Ascending aorta (tissue), 2 donors: ENCODE data around the gene MYLK2. TPM values are rescaled to one million over a fixed set of nuclear protein-coding genes. Genes with fewer than 3 reads are reported as not detected.

Source experiments
- DNase-seq, 2 donors: peaks; one replicate each; pipeline ENCODE4 v3.0.0-alpha.2; 2019; ENCODE audit warnings: low spot score in 2 of 2
- H3K27ac ChIP-seq, 2 donors: fragments of 200-600 bp; sonication (generic); one replicate each; pipeline ENCODE4 v1.5.1; 2016 to 2017; ENCODE audit warnings: mild to moderate bottlenecking in 1 of 2
- H3K27me3 ChIP-seq: fragments of 200-600 bp; sonication (generic); one replicate; pipeline ENCODE4 v1.5.1; 2017
- H3K36me3 ChIP-seq, 2 donors: fragments of 200-600 bp; sonication (generic); one replicate each; pipeline ENCODE4 v1.5.1; 2016
- H3K4me1 ChIP-seq, 2 donors: fragments of 200-600 bp; sonication (generic); one replicate each; pipeline ENCODE4 v1.5.1; 2016 to 2017; ENCODE audit warnings: mild to moderate bottlenecking in 1 of 2
- H3K4me3 ChIP-seq, 2 donors: fragments of 200-600 bp; sonication (generic); one replicate each; pipeline ENCODE4 v1.5.1; 2016 to 2017; ENCODE audit warnings: mild to moderate bottlenecking in 1 of 2
- H3K9me3 ChIP-seq, 2 donors: fragments of 200-600 bp; sonication (generic); one replicate each; pipeline ENCODE4 v1.5.1; 2016
- intact Hi-C: fragments of 100-400 bp; cut with DNase I; formaldehyde crosslinking; loops from one replicate; pipeline ENCODE4 v1.15.1; 2023
- total RNA-seq: library from RNA; depleted of rRNA; stranded (reverse); fragments of >200 nt; gene quantifications from one replicate; pipeline ENCODE4 v1.1.0, GENCODE V29; 2016
- TF ChIP-seq, protein P1 (sequence below), 3 experiments: fragments of 200-600 bp in 2 of 3; fragments of 450-650 bp in 1 of 3; sonication (generic) in 2 of 3; IDR thresholded peaks; one replicate each; pipeline ENCODE4 v1.5.1; 2016 to 2019; ENCODE audit warnings: antibody characterized with exemption in 3 of 3, mild to moderate bottlenecking in 1 of 3, moderate library complexity in 1 of 3

MYLK2 gene
- total RNA-seq, 1 donor from 2014 or later: not detected

DNA sequence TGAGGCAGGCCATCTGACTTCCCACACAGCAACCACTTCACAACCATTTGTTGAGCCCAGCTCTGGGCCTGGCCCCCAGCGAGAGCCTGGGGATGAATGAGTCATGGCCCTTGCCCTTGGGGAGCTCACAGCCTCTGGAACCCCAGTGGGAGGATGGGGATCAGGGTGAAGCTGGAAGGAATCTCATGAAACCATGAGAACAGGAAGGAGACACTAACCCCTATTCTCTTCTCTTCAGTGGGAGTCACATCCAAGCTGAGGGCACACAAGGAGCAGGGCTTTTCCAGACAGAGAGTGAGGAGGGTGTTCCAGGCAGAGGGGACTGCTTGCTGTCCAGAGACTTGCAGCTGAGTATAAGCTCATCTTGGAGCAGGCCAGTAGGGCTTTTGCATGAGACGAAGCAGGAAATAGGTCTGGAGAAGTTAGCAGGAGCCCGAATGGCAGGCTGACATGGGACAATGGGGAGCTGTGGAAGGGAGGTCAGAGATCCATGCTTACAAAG, 18.8 kb downstream of the MYLK2 start:
- H3K4me1 ChIP-seq: peaks cover 44 to 69% of the 10 kb centered on the region in 2 donors
- intact Hi-C loops: no loop called here
- DNase-seq: no peak
- no peaks in the 10 kb centered on the region for H3K9me3 ChIP-seq
- no peak overlapping the region for H3K4me3 ChIP-seq
- H3K27me3 ChIP-seq: no peaks in the 10 kb centered on the region
- H3K36me3 ChIP-seq: no peaks in the 10 kb centered on the region
- peak overlapping the region; percentile 94 to 95 for H3K27ac ChIP-seq
- TF ChIP-seq, protein P1, sequence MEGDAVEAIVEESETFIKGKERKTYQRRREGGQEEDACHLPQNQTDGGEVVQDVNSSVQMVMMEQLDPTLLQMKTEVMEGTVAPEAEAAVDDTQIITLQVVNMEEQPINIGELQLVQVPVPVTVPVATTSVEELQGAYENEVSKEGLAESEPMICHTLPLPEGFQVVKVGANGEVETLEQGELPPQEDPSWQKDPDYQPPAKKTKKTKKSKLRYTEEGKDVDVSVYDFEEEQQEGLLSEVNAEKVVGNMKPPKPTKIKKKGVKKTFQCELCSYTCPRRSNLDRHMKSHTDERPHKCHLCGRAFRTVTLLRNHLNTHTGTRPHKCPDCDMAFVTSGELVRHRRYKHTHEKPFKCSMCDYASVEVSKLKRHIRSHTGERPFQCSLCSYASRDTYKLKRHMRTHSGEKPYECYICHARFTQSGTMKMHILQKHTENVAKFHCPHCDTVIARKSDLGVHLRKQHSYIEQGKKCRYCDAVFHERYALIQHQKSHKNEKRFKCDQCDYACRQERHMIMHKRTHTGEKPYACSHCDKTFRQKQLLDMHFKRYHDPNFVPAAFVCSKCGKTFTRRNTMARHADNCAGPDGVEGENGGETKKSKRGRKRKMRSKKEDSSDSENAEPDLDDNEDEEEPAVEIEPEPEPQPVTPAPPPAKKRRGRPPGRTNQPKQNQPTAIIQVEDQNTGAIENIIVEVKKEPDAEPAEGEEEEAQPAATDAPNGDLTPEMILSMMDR (IDR thresholded peaks at IDR 0.05): no peak

DNA sequence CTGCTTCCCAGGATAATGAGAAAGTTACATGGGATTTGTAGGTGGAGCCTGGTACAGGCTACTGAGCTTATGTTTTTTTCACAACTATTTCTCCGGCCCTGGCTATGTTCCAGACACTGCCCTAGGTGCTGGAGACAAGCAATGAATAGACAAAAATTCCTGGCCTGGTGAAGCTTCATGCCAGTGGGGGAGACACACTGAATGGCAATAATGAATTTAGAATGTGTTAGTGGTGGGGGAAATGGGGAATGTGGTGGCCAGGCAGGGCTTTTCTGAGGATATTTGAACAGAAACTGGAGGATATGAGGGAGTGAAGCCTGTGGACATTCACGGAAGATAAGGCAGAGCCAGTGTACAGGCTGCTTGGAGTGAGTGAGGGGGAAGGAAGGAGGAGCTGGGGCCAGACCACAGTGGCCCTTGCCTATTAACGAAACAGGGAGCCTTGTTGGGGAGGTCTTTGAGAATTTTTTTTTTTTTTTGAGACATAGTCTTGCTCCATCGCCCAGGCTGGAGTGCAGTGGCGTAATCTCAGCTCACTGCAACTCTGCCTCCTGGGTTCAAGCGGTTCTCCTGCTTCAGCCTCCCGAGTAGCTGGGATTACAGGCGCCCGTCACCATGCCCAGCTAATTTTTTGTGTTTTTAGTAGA, 19.6 kb downstream of the MYLK2 start:
- H3K27ac ChIP-seq: peak overlapping the region; percentile 94 to 95
- intact Hi-C loops: no loop called here
- TF ChIP-seq, protein P1 (IDR thresholded peaks at IDR 0.05): no peak
- no peaks in the 10 kb centered on the region for H3K36me3 ChIP-seq
- peaks cover 51 to 76% of the 10 kb centered on the region in 2 donors for H3K4me1 ChIP-seq
- DNase-seq: no peak
- no peak overlapping the region for H3K4me3 ChIP-seq
- H3K9me3 ChIP-seq: no peaks in the 10 kb centered on the region
- no peaks in the 10 kb centered on the region for H3K27me3 ChIP-seq

DNA sequence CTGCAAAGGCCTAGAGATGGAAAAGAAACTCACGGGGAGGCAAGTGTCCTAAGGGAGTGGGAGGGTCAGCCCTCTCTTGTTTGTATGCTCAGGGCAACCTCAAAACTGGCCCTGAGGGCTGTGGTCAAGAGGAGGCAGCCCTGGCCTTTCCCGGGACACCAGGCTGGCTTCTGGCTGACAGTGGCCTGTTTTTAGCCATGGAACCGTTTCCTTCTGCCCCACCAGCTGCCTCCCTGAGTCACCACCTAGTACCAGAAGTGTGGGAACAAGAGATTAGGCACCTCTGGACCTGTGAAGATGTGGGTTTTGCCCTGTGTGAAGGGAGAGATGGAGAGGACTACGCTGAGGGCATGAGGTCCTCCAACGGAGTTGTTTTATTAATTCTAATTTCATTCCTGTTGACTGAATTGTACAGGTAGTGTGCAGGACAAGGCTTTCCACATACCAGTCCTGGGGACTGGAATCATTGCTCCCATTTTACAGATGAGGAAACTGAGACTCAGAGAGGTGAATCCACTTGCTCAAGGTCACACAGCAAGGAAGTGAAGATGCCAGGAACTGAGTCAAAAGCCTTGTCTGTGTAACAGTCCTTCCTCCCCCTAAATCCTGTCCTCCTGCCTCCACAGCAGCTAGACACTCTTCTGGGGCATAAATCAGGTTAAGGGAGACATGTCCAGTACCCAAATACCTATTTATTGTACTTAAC, 20.8 kb downstream of the MYLK2 start:
- intact Hi-C loops: loop anchor here (5.0 to 10.0 kb wide), 2 partner anchors 115 to 278 kb away; partner anchors contain the start of gene BCL2L1
- no peaks in the 10 kb centered on the region for H3K9me3 ChIP-seq
- H3K4me3 ChIP-seq: no peak overlapping the region
- H3K27me3 ChIP-seq: no peaks in the 10 kb centered on the region
- TF ChIP-seq, protein P1 (IDR thresholded peaks at IDR 0.05): no peak
- H3K36me3 ChIP-seq: no peaks in the 10 kb centered on the region
- DNase-seq: no peak
- peaks cover 51 to 76% of the 10 kb centered on the region in 2 donors for H3K4me1 ChIP-seq
- peak overlapping the region; percentile 94 to 95 for H3K27ac ChIP-seq

DNA sequence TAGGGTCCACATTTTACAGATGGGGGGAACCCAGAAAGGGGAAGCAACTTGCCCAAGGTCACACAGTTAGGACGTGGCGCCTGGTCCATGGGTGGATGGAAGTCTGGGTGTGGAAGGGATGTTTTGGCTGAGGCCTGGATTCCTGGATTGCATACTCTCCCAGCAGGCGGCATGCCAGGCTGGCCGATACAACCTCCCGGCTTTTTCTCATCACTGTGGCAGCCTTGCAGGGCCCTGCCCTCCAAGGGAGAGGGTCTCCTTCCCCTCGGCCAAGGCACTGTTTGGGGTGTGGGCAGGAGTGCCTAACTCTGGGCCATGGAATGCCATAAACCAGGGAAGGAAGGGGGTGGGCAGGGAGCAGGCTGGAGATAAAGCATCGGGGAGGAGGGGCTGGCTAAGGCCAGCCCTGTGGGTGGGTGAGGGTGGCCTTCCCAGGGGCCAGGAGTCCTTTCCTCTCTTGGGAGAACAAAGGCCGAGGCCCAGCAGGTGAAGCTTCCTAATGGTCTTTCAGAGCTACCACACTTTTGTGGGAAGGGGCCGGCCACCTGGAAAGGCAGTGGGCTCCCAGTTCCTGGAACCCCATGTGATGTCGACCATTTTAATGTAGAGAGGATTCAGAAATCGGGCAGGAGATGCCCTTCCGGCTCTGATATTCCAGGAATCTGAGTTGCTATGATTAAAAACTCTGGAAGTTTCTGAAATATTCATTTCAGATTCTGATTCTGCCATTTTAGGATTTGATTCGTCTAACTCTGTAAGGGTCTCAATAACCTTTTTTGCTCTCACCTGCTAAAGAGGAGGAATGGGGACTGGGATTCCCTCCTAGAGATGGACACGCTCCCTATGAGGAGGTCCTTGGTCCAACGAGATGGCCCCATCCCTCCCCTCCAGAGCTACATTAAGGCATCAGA, 22.0 kb downstream of the MYLK2 start:
- peak overlapping the region in 1 of 2 donors; percentile 70 for H3K4me3 ChIP-seq
- TF ChIP-seq, protein P1 (IDR thresholded peaks at IDR 0.05): no peak
- peaks cover 49 to 71% of the 10 kb centered on the region in 2 donors for H3K4me1 ChIP-seq
- peak overlapping the region; percentile 94 to 95 for H3K27ac ChIP-seq
- peak in 1 of 2 donors; percentile 76 for DNase-seq
- no peaks in the 10 kb centered on the region for H3K27me3 ChIP-seq
- intact Hi-C loops: loop anchor here (5.0 to 10.0 kb wide), 2 partner anchors 116 to 279 kb away; partner anchors contain the start of gene BCL2L1
- H3K36me3 ChIP-seq: no peaks in the 10 kb centered on the region
- H3K9me3 ChIP-seq: no peaks in the 10 kb centered on the region

DNA sequence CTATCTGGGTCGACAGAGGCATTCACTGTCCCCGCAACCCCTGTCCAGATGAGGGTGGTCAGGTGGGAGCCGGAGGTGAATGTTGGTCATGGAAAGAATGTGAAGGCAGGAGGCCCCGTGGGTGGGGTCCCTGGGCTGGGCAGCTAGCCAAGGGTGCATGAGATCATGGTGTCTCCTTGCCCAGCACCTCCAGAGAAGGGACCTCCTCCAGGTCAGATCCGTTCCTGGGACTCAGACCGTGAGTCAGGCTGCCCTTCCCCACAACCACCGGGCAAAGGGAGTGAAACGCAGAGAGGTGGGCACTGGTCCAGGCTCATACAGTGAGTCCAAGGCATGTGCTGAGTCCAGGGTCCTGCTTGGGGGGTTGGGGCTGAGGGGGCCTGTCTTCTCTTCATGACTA, 22.8 kb downstream of the MYLK2 start:
- Histone ChIP-seq H3K9me3 (no peaks in the 10 kb centered on the region), H3K36me3 (no peaks in the 10 kb centered on the region), H3K27ac (peak overlapping the region; percentile 94 to 95), H3K4me3 (peak overlapping the region in 1 of 2 donors; percentile 70), H3K27me3 (no peaks in the 10 kb centered on the region), H3K4me1 (peaks cover 46 to 67% of the 10 kb centered on the region in 2 donors)
- DNase-seq: peak; percentile 70 to 94
- intact Hi-C loops: loop anchor here (5.0 to 10.0 kb wide), 2 partner anchors 117 to 280 kb away; partner anchors contain the start of gene BCL2L1
- TF ChIP-seq, protein P1 (IDR thresholded peaks at IDR 0.05): no peak
